SK-N-MC (cell line): ENCODE measurements around the gene SNN.

Source experiments
- EZH2 ChIP-seq: fragments of 200-600 bp; sonication (generic); IDR thresholded peaks from one replicate; pipeline ENCODE4 v1.6.1; 2017; ENCODE audit warnings: antibody characterized with exemption
- POLR2AphosphoS5 ChIP-seq: IDR thresholded peaks from 2 replicates; pipeline ENCODE4 v1.6.1; 2012; ENCODE audit warnings: mild to moderate bottlenecking, low read depth, low read length, borderline replicate concordance

GRCh38 chr16:11681556-11681955 is 13.3 kb downstream of the SNN start:
- TF ChIP-seq EZH2 (no peak), POLR2AphosphoS5 (no peak)
